HG02884 (cell line): ENCODE results near the gene GSTO1.

ENCODE experiments used
- ATAC-seq: cut with Tn5 transposase; IDR thresholded peaks from one replicate; pipeline ENCODE4 v1.9.1; 2021; ENCODE audit warnings: mild to moderate bottlenecking, moderate library complexity; ENCODE audit not compliant: unreplicated experiment

GSTO1 gene

GRCh38 chr10:104273899-104274575 lies 19.3 kb downstream of the GSTO1 start:
- ATAC-seq: no peak

- peak; percentile 89 for ATAC-seq
These were observed 20.4 kb downstream of the GSTO1 start for GRCh38 chr10:104274762-104275721.

GRCh38 chr10:104276192-104276591 lies 21.5 kb downstream of the GSTO1 start:
- ATAC-seq: no peak

- ATAC-seq: no peak
These were observed 23.1 kb downstream of the GSTO1 start for GRCh38 chr10:104277785-104278184.

- no peak for ATAC-seq
These were observed 25.0 kb downstream of the GSTO1 start for GRCh38 chr10:104279550-104280259.

GRCh38 chr10:104281694-104282093 lies 27.0 kb downstream of the GSTO1 start:
- no peak for ATAC-seq

- ATAC-seq: no peak
These were observed 30.2 kb downstream of the GSTO1 start for GRCh38 chr10:104284846-104285245.

- no peak for ATAC-seq
These were observed 32.2 kb downstream of the GSTO1 start for GRCh38 chr10:104286939-104287338.

GRCh38 chr10:104288355-104288754 lies 33.7 kb downstream of the GSTO1 start:
- no peak for ATAC-seq

- peak; percentile 99 for ATAC-seq
These were observed 36.8 kb downstream of the GSTO1 start for GRCh38 chr10:104291439-104291951.

- no peak for ATAC-seq
These were observed 38.3 kb downstream of the GSTO1 start for GRCh38 chr10:104293011-104293410.

- ATAC-seq: no peak
These were observed 39.2 kb downstream of the GSTO1 start for GRCh38 chr10:104293781-104294321.

GRCh38 chr10:104296687-104297436 lies 42.2 kb downstream of the GSTO1 start:
- no peak for ATAC-seq

- no peak for ATAC-seq
These were observed 43.3 kb downstream of the GSTO1 start for GRCh38 chr10:104297697-104298660.

- no peak for ATAC-seq
These were observed 44.6 kb downstream of the GSTO1 start for GRCh38 chr10:104299031-104299904.

GRCh38 chr10:104300002-104300735 lies 45.5 kb downstream of the GSTO1 start:
- no peak for ATAC-seq

GRCh38 chr10:104300736-104301292 lies 46.1 kb downstream of the GSTO1 start:
- no peak for ATAC-seq
